ENCODE data around the gene JAZF1.

GRCh38 chr7:27889800-27890199 is 290.8 kb downstream of the JAZF1 start:
- TF ChIP-seq CTCF (IDR thresholded peaks at IDR 0.05; ENCODE audit: low read length) (no peak), EZH2 (IDR thresholded peaks at IDR 0.05; ENCODE audit: borderline replicate concordance, low read length) (no peak)

All from OCI-LY1 (cell line).